Activated B cell treated with CpG ODN at 0.5 μM for 24 hours (primary cell): ENCODE measurements around the gene SIGLEC9. TPM values are rescaled to one million over a fixed set of nuclear protein-coding genes. Genes with fewer than 3 reads are reported as not detected.

ENCODE experiments used
- ATAC-seq: fragments of 200-7000 bp; cut with Tn5 transposase; one replicate; pipeline ENCODE4 v1.10.0; 2021; ENCODE audit warnings: low read depth, mild to moderate bottlenecking, moderate library complexity
- CTCF ChIA-PET: fragments of 350-600 bp; sonication (Branson Sonifier 250); formaldehyde crosslinking; loops from one replicate; lab custom pipeline; 2021; ENCODE audit warnings: antibody characterized with exemption; lab: Charles Lee
- POLR2A ChIA-PET: fragments of 350-600 bp; sonication (Branson Sonifier 250); formaldehyde crosslinking; loops from one replicate; lab custom pipeline; 2021; ENCODE audit warnings: antibody characterized with exemption; lab: Charles Lee
- DNase-seq: peaks from one replicate; pipeline ENCODE4 v3.0.0; 2022
- H3K27ac Mint-ChIP-seq: one replicate; pipeline ENCODE4 v1.8.0; 2020; ENCODE audit warnings: mixed read lengths
- H3K27me3 Mint-ChIP-seq: one replicate; pipeline ENCODE4 v1.8.0; 2021; ENCODE audit warnings: mixed read lengths
- H3K36me3 Mint-ChIP-seq: one replicate; pipeline ENCODE4 v1.8.0; 2021; ENCODE audit warnings: low read depth, mixed read lengths
- H3K4me1 Mint-ChIP-seq: one replicate; pipeline ENCODE4 v1.8.0; 2021; ENCODE audit warnings: mixed read lengths
- H3K4me3 Mint-ChIP-seq: one replicate; pipeline ENCODE4 v1.8.0; 2020; ENCODE audit warnings: mild to moderate bottlenecking, mixed read lengths
- H3K9me3 Mint-ChIP-seq: one replicate; pipeline ENCODE4 v1.8.0; 2020; ENCODE audit warnings: mixed read lengths
- intact Hi-C: fragments of 100-400 bp; cut with micrococcal nuclease; formaldehyde crosslinking; loops from one replicate; pipeline ENCODE4 v1.15.1; 2024
- total RNA-seq: library from RNA; stranded (reverse); gene quantifications from 2 replicates; pipeline ENCODE4 v1.2.3, GENCODE V29; 2022
- TF ChIP-seq, protein P1 (sequence below): fragments of 200-600 bp; IDR thresholded peaks from one replicate; pipeline ENCODE4 v1.8.0; 2022; ENCODE audit warnings: antibody characterized with exemption, mild to moderate bottlenecking

Gene SIGLEC9
- total RNA-seq, 1 donor from 2014 or later = 0.29 TPM

GRCh38 chr19:51127032-51127431 is 2.3 kb downstream of the SIGLEC9 start:
- ChIA-PET POLR2A (no interaction called here), CTCF (no interaction called here)
- H3K36me3 Mint-ChIP-seq = no peaks in the 10 kb centered on the region
- DNase-seq (no peak), ATAC-seq (no peak)
- no peak overlapping the region for H3K4me3 Mint-ChIP-seq
- intact Hi-C loops = no loop called here
- peaks cover 37% of the 10 kb centered on the region for H3K27me3 Mint-ChIP-seq
- TF ChIP-seq, protein P1, sequence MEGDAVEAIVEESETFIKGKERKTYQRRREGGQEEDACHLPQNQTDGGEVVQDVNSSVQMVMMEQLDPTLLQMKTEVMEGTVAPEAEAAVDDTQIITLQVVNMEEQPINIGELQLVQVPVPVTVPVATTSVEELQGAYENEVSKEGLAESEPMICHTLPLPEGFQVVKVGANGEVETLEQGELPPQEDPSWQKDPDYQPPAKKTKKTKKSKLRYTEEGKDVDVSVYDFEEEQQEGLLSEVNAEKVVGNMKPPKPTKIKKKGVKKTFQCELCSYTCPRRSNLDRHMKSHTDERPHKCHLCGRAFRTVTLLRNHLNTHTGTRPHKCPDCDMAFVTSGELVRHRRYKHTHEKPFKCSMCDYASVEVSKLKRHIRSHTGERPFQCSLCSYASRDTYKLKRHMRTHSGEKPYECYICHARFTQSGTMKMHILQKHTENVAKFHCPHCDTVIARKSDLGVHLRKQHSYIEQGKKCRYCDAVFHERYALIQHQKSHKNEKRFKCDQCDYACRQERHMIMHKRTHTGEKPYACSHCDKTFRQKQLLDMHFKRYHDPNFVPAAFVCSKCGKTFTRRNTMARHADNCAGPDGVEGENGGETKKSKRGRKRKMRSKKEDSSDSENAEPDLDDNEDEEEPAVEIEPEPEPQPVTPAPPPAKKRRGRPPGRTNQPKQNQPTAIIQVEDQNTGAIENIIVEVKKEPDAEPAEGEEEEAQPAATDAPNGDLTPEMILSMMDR = no peak
- H3K4me1 Mint-ChIP-seq = peaks cover 15% of the 10 kb centered on the region
- H3K27ac Mint-ChIP-seq = no peak overlapping the region
- no peaks in the 10 kb centered on the region for H3K9me3 Mint-ChIP-seq

- CTCF ChIA-PET = no interaction called here
- peaks cover 19% of the 10 kb centered on the region for H3K4me1 Mint-ChIP-seq
- intact Hi-C loops = no loop called here
- POLR2A ChIA-PET = no interaction called here
- no peak for DNase-seq
- H3K4me3 Mint-ChIP-seq = no peak overlapping the region
- no peaks in the 10 kb centered on the region for H3K9me3 Mint-ChIP-seq
- no peak for ATAC-seq
- H3K36me3 Mint-ChIP-seq = no peaks in the 10 kb centered on the region
- TF ChIP-seq, protein P1 = no peak
- no peak overlapping the region for H3K27ac Mint-ChIP-seq
- peaks cover 42% of the 10 kb centered on the region for H3K27me3 Mint-ChIP-seq
Measured at GRCh38 chr19:51127755-51128154, 3.0 kb downstream of the SIGLEC9 start.

DNA sequence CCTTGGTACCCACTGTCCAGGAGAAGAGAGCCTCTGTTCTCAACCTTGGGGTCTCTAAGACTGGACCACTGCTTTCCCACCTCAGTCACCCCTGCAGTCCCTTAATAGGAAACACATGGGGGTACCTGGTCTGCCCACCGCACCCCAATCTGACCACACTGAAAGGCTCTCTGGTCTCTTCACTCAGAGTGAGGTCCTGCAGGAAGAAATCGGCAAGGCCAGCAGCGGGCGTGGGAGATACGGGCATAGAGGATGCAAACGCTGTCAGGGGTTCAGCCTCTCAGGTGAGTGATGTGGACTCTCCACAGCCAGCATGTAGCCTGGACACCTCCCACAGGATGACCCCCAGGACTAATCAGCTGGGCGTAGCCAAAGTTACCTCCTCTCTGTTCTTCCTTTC is 3.5 kb downstream of the SIGLEC9 start:
- Mint-ChIP-seq H3K27me3 (peaks cover 41% of the 10 kb centered on the region), H3K4me3 (no peak overlapping the region), H3K27ac (no peak overlapping the region), H3K36me3 (no peaks in the 10 kb centered on the region), H3K9me3 (no peaks in the 10 kb centered on the region), H3K4me1 (peaks cover 18% of the 10 kb centered on the region)
- intact Hi-C loops = no loop called here
- ATAC-seq = no peak
- POLR2A ChIA-PET = no interaction called here
- no peak for DNase-seq
- CTCF ChIA-PET = no interaction called here
- TF ChIP-seq, protein P1 = no peak

DNA sequence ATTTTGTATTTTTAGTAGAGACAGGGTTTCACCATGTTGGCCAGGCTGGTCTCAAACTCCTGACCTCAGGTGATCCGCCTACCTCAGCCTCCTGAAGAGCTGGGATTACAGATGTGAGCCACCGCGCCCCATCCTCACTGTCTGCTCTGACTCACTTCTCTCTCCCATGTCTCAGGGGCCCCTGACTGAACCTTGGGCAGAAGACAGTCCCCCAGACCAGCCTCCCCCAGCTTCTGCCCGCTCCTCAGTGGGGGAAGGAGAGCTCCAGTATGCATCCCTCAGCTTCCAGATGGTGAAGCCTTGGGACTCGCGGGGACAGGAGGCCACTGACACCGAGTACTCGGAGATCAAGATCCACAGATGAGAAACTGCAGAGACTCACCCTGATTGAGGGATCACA is 5.0 kb downstream of the SIGLEC9 start:
- TF ChIP-seq, protein P1 = no peak
- CTCF ChIA-PET = no interaction called here
- ATAC-seq (no peak), DNase-seq (no peak)
- Mint-ChIP-seq H3K9me3 (no peaks in the 10 kb centered on the region), H3K27ac (no peak overlapping the region), H3K4me1 (peaks cover 7% of the 10 kb centered on the region), H3K36me3 (no peaks in the 10 kb centered on the region), H3K27me3 (peaks cover 36% of the 10 kb centered on the region), H3K4me3 (no peak overlapping the region)
- POLR2A ChIA-PET = no interaction called here
- intact Hi-C loops = no loop called here

DNA sequence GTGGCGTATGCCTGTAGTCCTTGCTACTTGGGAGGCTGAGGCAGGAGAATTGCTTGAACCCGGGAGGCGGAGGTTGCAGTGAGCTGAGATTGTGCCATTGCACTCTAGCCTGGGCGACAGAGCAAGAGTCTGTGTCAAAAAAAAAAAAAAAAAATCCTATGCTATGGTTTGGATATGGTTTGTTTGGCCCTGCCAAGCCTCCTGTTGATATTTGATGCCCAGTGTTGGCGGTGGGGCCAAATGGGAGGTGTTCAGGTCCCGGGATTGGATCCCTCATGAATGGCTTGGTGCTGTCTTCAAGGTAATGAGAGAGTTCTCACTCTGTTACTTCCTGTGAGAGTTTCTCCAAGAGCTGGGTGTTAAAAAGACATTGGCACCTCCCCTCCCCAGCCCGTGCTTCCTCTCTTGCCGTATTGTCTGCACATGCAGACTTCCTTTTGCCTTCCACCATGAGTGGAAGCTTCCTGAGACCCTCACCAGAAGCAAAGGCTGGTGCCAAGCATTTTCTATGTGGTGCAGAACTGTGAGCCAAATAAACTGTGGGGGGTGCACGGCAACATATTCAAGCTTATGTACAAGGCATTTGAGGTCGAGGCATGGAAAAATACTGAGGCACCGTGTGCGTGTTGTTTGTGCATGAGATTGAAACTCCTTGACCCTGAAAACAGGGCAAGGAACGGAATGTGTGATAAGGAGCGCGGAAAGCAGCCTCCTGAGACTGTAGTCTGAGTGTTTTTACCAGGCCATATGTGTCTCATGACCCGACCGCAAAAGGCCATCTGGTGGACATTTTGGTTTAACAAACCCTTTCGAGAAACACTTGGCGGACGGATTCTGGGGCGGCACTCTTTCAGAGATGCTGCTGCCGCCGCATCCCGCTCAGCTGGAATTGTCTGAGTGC is 7.3 kb downstream of the SIGLEC9 start:
- H3K4me3 Mint-ChIP-seq = no peak overlapping the region
- ChIA-PET POLR2A (no interaction called here), CTCF (interaction anchor here (0.6 kb wide), 1 partner anchor 184 kb away, joined by 3 read pairs; no protein-coding TSS in a partner anchor)
- intact Hi-C loops = no loop called here
- H3K27ac Mint-ChIP-seq = no peak overlapping the region
- peaks cover 3% of the 10 kb centered on the region for H3K9me3 Mint-ChIP-seq
- no peaks in the 10 kb centered on the region for H3K36me3 Mint-ChIP-seq
- TF ChIP-seq, protein P1 = no peak
- no peak for DNase-seq
- ATAC-seq = no peak
- H3K27me3 Mint-ChIP-seq = peaks cover 38% of the 10 kb centered on the region
- H3K4me1 Mint-ChIP-seq = peaks cover 7% of the 10 kb centered on the region
